Cardiac fibroblast (primary cell): ENCODE data around the gene CCDC74B.
A peak's percentile ranks its signal among the peaks of the same experiment; 100 is the strongest.
"Not testable (repeated sequence)": the region's sequence is repeated elsewhere in the genome, so short reads cannot be mapped to it uniquely, and the experiment has no call there.

ENCODE experiments used
- DNase-seq, 2 donors: peaks; one replicate each; pipeline versions ENCODE4 v3.0.0 to v3.0.0-alpha.2; 2010; ENCODE audit warnings: low read depth in 2 of 2
- H3K4me3 ChIP-seq, 2 donors: replicated peaks in 1 of 2; 1 replicate in 1 of 2; 2 replicates in 1 of 2; pipeline ENCODE4 v1.5.1; 2011; ENCODE audit warnings: low read depth in 2 of 2, low read length in 2 of 2, mild to moderate bottlenecking in 2 of 2, moderate library complexity in 1 of 2
- CTCF ChIP-seq: IDR thresholded peaks from one replicate; pipeline ENCODE4 v1.5.1; 2011; ENCODE audit warnings: low read depth, mild to moderate bottlenecking, low read length, inconsistent platforms

CCDC74B gene

GRCh38 chr2:130185436-130185835 is 40.5 kb upstream of the CCDC74B start:
- DNase-seq, result no peak
- TF ChIP-seq CTCF, result no peak
- H3K4me3 ChIP-seq, result no peak overlapping the region

- TF ChIP-seq CTCF, result no peak
- peak overlapping the region; percentile 51 to 59 for H3K4me3 ChIP-seq
- DNase-seq, result peak; percentile 15 to 51
Observed at GRCh38 chr2:130183512-130184373, 38.8 kb upstream of the CCDC74B start.

GRCh38 chr2:130182826-130183511 is 38.1 kb upstream of the CCDC74B start:
- H3K4me3 ChIP-seq, result peak overlapping the region; percentile 51 to 59
- peak in 1 of 2 donors; percentile 41 for DNase-seq

DNA sequence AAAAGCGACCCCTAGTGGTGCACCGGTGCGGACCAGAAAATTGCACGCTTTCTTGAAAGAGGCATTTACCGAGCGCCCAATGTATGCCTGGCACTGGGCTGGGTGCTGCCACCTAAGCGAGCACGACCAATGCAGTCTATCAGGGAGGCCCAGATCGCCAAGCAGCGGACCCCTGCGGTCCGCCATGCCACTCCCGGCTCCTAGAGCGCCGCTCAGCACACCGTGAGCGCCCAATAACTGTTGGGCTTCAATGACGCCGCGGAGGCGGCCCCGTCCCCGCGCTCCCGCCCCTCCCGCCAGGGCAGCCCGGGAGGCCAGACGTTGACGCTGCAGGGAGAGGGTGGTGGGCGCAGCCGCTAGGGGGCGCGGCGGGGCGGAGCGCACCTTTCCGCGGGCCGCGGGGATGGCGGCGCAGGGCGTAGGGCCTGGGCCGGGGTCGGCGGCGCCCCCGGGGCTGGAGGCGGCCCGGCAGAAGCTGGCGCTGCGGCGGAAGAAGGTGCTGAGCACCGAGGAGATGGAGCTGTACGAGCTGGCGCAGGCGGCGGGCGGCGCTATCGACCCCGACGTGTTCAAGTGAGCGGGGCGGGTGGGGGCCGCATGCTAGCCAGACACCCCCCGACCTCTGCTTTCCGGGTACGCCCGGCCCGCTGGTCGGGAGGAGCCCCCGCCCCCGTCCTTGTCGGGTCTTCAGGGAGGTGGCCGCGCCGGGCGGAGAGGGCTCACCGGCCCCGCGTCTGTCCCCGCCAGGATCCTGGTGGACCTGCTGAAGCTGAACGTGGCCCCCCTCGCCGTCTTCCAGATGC is 37.2 kb upstream of the CCDC74B start, which contains the start of gene MZT2B:
MZT2B (plus strand) TSS at position 383 of the 803 bp plus-strand sequence; CDS start at position 404, 21 bp downstream.
- DNase-seq, result peak; percentile 86 to 89
- H3K4me3 ChIP-seq, result peak within 1 kb of the TSS; percentile 88 to 90
- peak; percentile 35 for TF ChIP-seq CTCF

- no peak for TF ChIP-seq CTCF
- peak within 1 kb of the TSS; percentile 88 to 90 for H3K4me3 ChIP-seq
- peak; percentile 96 to 97 for DNase-seq
Observed at GRCh38 chr2:130181325-130181879, 36.5 kb upstream of the CCDC74B start, which contains the start of gene SMPD4. SMPD4 (minus strand) TSS chr2:130181602; CDS start chr2:130176592, 5,010 bp downstream.

DNA sequence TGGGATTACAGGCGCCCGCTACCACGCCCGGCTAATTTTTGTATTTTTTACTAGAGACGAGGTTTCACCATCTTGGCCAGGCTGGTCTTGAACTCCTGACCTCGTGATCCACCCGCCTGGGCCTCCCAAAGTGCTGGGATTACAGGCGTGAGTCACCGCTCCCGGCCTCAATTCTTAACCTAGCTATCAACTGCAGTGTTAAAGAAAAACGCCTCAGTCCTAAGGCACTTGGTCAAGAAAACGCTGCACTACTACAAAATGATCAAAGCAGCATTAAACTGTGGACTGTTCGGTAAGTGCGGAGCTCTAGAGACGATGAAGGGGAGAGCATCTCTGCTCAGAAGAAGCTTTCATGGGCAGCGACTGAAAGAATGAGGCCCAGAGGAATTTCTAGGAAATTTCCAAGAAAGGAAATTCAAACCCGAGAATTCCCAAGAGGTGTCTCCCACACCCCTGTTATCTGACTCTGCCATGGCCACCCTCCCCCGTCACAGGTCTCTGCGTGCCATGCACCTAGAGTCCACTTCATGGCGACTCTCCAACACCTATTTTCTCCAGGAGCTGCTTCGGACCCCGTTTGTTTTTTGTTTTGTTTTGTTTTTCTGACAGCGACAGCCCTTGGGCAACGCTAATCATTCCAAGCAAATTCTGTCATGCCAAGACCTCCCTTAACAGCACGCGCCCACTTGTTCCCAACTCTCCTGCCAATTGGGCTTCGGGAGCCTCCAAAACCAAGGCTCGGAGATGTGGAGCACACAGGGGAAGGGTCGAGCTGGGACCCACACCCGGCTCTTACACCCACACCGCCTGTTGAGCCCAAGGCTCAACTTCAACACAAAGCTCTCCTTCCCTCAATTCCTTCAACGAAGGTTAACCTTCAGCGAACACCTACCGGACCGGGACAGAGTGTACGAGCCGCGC is 35.8 kb upstream of the CCDC74B start:
- H3K4me3 ChIP-seq, result peak overlapping the region; percentile 88 to 90
- peak in 1 of 2 donors; percentile 28 for DNase-seq

DNA sequence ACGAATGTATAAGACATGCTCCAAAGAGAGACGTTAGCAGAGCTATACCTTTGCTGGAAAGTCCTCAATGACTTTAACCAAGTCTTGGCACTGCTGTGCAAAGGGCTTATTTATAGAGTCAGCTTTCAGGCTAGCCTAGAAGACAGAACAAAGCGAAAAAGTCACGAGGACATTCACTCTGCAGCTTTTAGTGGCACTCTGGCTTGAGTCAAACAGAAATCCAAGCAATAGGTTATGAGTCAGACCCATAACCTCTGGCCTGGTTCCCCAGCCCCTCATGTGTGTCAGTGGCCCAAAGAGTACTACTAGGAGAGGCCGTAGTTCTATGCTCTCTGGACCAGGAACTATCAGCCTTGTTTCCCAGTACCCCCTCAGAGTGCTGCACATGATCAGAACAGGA is 30.0 kb upstream of the CCDC74B start:
- not testable (repeated sequence) for DNase-seq, H3K4me3 ChIP-seq
